ENCODE results near the gene CNNM3. TPM values are rescaled to one million over a fixed set of nuclear protein-coding genes. Genes with fewer than 3 reads are reported as not detected.

Gene CNNM3
- total RNA-seq, 1 experiment from 2014 or later: 25.1 TPM

- intact Hi-C loops (cut with micrococcal nuclease; ENCODE audit: unreplicated experiment): no loop called here
- CTCF ChIA-PET: no interaction called here
- H3K27me3 Mint-ChIP-seq (ENCODE audit: unreplicated experiment): no peaks in the 10 kb centered on the region
- no peaks in the 10 kb centered on the region for H3K9me3 Mint-ChIP-seq (ENCODE audit: low read depth, unreplicated experiment)
- no peak overlapping the region for H3K27ac Mint-ChIP-seq (ENCODE audit: unreplicated experiment)
- no peak overlapping the region for H3K4me3 Mint-ChIP-seq (ENCODE audit: low read depth, unreplicated experiment)
- peaks cover 22% of the 10 kb centered on the region for H3K36me3 Mint-ChIP-seq (ENCODE audit: insufficient read depth, unreplicated experiment)
- no TSS peak for BruUV-seq (replicated peaks)
- no peak for TF ChIP-seq CTCF (IDR thresholded peaks at IDR 0.05; ENCODE audit: unreplicated experiment)
- no peak for DNase-seq
- H3K4me1 Mint-ChIP-seq (ENCODE audit: low read depth, unreplicated experiment): no peaks in the 10 kb centered on the region
These were observed 22.6 kb downstream of the CNNM3 start for GRCh38 chr2:96838345-96839292.

- no peak for DNase-seq
- H3K27ac Mint-ChIP-seq (ENCODE audit: unreplicated experiment): no peak overlapping the region
- no peaks in the 10 kb centered on the region for H3K27me3 Mint-ChIP-seq (ENCODE audit: unreplicated experiment)
- intact Hi-C loops (cut with micrococcal nuclease; ENCODE audit: unreplicated experiment): no loop called here
- BruUV-seq (replicated peaks): no TSS peak
- no peaks in the 10 kb centered on the region for H3K4me1 Mint-ChIP-seq (ENCODE audit: low read depth, unreplicated experiment)
- no peaks in the 10 kb centered on the region for H3K9me3 Mint-ChIP-seq (ENCODE audit: low read depth, unreplicated experiment)
- H3K4me3 Mint-ChIP-seq (ENCODE audit: low read depth, unreplicated experiment): no peak overlapping the region
- no peak for TF ChIP-seq CTCF (IDR thresholded peaks at IDR 0.05; ENCODE audit: unreplicated experiment)
- peaks cover 22% of the 10 kb centered on the region for H3K36me3 Mint-ChIP-seq (ENCODE audit: insufficient read depth, unreplicated experiment)
- CTCF ChIA-PET: no interaction called here
These were observed 23.3 kb downstream of the CNNM3 start for GRCh38 chr2:96839293-96839874.

- TF ChIP-seq CTCF (IDR thresholded peaks at IDR 0.05; ENCODE audit: unreplicated experiment): no peak
- intact Hi-C loops (cut with micrococcal nuclease; ENCODE audit: unreplicated experiment): no loop called here
- Mint-ChIP-seq H3K36me3 (ENCODE audit: insufficient read depth, unreplicated experiment) (peaks cover 22% of the 10 kb centered on the region), H3K9me3 (ENCODE audit: low read depth, unreplicated experiment) (no peaks in the 10 kb centered on the region), H3K27ac (ENCODE audit: unreplicated experiment) (no peak overlapping the region), H3K27me3 (ENCODE audit: unreplicated experiment) (no peaks in the 10 kb centered on the region), H3K4me3 (ENCODE audit: low read depth, unreplicated experiment) (no peak overlapping the region), H3K4me1 (ENCODE audit: low read depth, unreplicated experiment) (no peaks in the 10 kb centered on the region)
- no TSS peak for BruUV-seq (replicated peaks)
- DNase-seq: no peak
- CTCF ChIA-PET: no interaction called here
These were observed 24.1 kb downstream of the CNNM3 start for GRCh38 chr2:96839875-96840850.

Measured in Calu3 (cell line).